ENCODE measurements around the gene PTBP1.

GRCh38 chr19:791007-791566 is 6.2 kb upstream of the PTBP1 start:
- TF ChIP-seq EZH2 (IDR thresholded peaks at IDR 0.05; ENCODE audit: borderline replicate concordance, low read length) (no peak), CTCF (conservative IDR thresholded peaks at IDR 0.05 in 1 of 2, IDR thresholded peaks at IDR 0.05 in 1 of 2; ENCODE audit: extremely low read depth in 1 of 2, insufficient read depth in 1 of 2, low read depth in 1 of 2, low read length in 2 of 2) (no peak)

Data from mammary epithelial cell (primary cell).